HG03565 (cell line): Measurements from ENCODE around the gene CHST7.

Experiments
- ATAC-seq: cut with Tn5 transposase; IDR thresholded peaks from one replicate; pipeline ENCODE4 v1.9.1; 2021; ENCODE audit warnings: mild to moderate bottlenecking, moderate library complexity; ENCODE audit not compliant: unreplicated experiment

Gene CHST7

GRCh38 chrX:46643636-46644035, 70.1 kb downstream of the CHST7 start:
- ATAC-seq = no peak

- no peak for ATAC-seq
Observed at GRCh38 chrX:46645614-46646013, 72.0 kb downstream of the CHST7 start.

- no peak for ATAC-seq
Observed at GRCh38 chrX:46647251-46647650, 73.7 kb downstream of the CHST7 start.
